H1 (cell line): ENCODE data around the gene SPRED1. TPM values are rescaled to one million over a fixed set of nuclear protein-coding genes. Genes with fewer than 3 reads are reported as not detected.

Experiments used
- CTCF ChIA-PET: fragments of 300-600 bp; sonication (Branson Sonifier 250); formaldehyde crosslinking; loops from one replicate; lab custom pipeline; 2021; ENCODE audit not compliant: partially characterized antibody; lab: Charles Lee
- POLR2A ChIA-PET: fragments of 300-600 bp; sonication (Branson Sonifier 250); formaldehyde crosslinking; loops from one replicate; lab custom pipeline; 2021; ENCODE audit warnings: inconsistent platforms; ENCODE audit not compliant: partially characterized antibody; lab: Charles Lee
- DNase-seq, 2 experiments: peaks; one replicate each; pipeline versions ENCODE4 v3.0.0 to v3.0.0-alpha.2; 2010 to 2022; ENCODE audit warnings: low spot score in 2 of 2, low read depth in 1 of 2, mixed read lengths in 1 of 2
- FAIRE-seq: peaks from 2 replicates; lab custom pipeline; 2011; peaks lifted over from hg19 to GRCh38; lab: Jason Lieb, UNC
- H2AFZ ChIP-seq: 2 replicates; pipeline ENCODE4 v1.8.1; 2012; ENCODE audit warnings: low read length, inconsistent platforms
- H2AK5ac ChIP-seq: 2 replicates; pipeline ENCODE4 v1.6.1; 2013; ENCODE audit warnings: low read depth, low read length
- H2BK120ac ChIP-seq: replicated peaks from 2 replicates; pipeline ENCODE3; 2013; ENCODE audit warnings: low read depth, low read length, inconsistent platforms
- H2BK12ac ChIP-seq: 2 replicates; pipeline ENCODE4 v1.6.1; 2013; ENCODE audit warnings: low read depth, low read length
- H2BK15ac ChIP-seq: 2 replicates; pipeline ENCODE4 v1.6.1; 2013; ENCODE audit warnings: low read length
- H2BK20ac ChIP-seq: 2 replicates; pipeline ENCODE4 v1.6.1; 2013; ENCODE audit warnings: low read length
- H2BK5ac ChIP-seq: 2 replicates; pipeline ENCODE4 v1.6.1; 2013; ENCODE audit warnings: low read depth, low read length
- H3K14ac ChIP-seq: 2 replicates; pipeline ENCODE4 v1.6.1; 2013; ENCODE audit warnings: inconsistent platforms; ENCODE audit not compliant: insufficient read length
- H3K18ac ChIP-seq: 2 replicates; pipeline ENCODE4 v1.6.1; 2013; ENCODE audit warnings: low read length; ENCODE audit errors: extremely low read depth
- H3K23ac ChIP-seq: 2 replicates; pipeline ENCODE4 v1.6.1; 2013; ENCODE audit warnings: inconsistent platforms; ENCODE audit not compliant: insufficient read length
- H3K23me2 ChIP-seq: 2 replicates; pipeline ENCODE4 v1.6.1; 2013; ENCODE audit warnings: low read depth, low read length
- H3K27ac ChIP-seq: 2 replicates; pipeline ENCODE4 v1.6.1; 2011; ENCODE audit warnings: low read depth, low read length, inconsistent platforms
- H3K27me3 ChIP-seq, 4 experiments: replicated peaks in 1 of 4; 1 replicate in 1 of 4; 2 replicates in 3 of 4; pipeline versions ENCODE4 v1.6.1 to v1.8.1; 2011 to 2013; ENCODE audit warnings: low read length in 3 of 4, mild to moderate bottlenecking in 3 of 4, inconsistent platforms in 2 of 4, mixed read lengths in 2 of 4, moderate library complexity in 1 of 4; ENCODE audit not compliant: control insufficient read depth in 3 of 4, insufficient read depth in 3 of 4; ENCODE audit errors: extremely low read depth in 1 of 4
- H3K36me3 ChIP-seq, 4 experiments: 2 replicates each; pipeline versions ENCODE4 v1.6.1 to v1.8.1; 2011 to 2013; ENCODE audit warnings: mild to moderate bottlenecking in 4 of 4, low read length in 3 of 4, moderate library complexity in 2 of 4, control low read depth in 1 of 4, inconsistent platforms in 1 of 4; ENCODE audit not compliant: insufficient read depth in 4 of 4, control insufficient read depth in 2 of 4
- H3K4ac ChIP-seq: replicated peaks from 2 replicates; pipeline ENCODE3; 2013; ENCODE audit warnings: low read length, low read depth, mixed read lengths, inconsistent platforms; ENCODE audit not compliant: insufficient read length
- H3K4me1 ChIP-seq, 4 experiments: replicated peaks in 1 of 4; 1 replicate in 1 of 4; 2 replicates in 3 of 4; pipeline versions ENCODE4 v1.6.1 to v1.8.1; 2011 to 2013; ENCODE audit warnings: low read length in 3 of 4, inconsistent platforms in 2 of 4, mixed read lengths in 1 of 4; ENCODE audit not compliant: insufficient read depth in 4 of 4, control insufficient read depth in 3 of 4
- H3K4me2 ChIP-seq, 2 experiments: 2 replicates each; pipeline versions ENCODE4 v1.6.1 to v1.8.1; 2011 to 2013; ENCODE audit warnings: low read depth in 2 of 2, low read length in 2 of 2, control low read depth in 1 of 2, inconsistent platforms in 1 of 2, mild to moderate bottlenecking in 1 of 2; ENCODE audit not compliant: insufficient read depth in 1 of 2
- H3K4me3 ChIP-seq, 4 experiments: fragments of 200-600, 300-600 bp in 1 of 4; sonication (generic), shearing (Covaris generic), sonication (Bioruptor Twin) in 1 of 4; 2 replicates each; pipeline versions ENCODE4 v1.5.1 to v1.8.1; 2011 to 2016; ENCODE audit warnings: low read length in 4 of 4, low read depth in 3 of 4, control low read depth in 2 of 4, inconsistent platforms in 2 of 4, mild to moderate bottlenecking in 2 of 4, mixed read lengths in 1 of 4, moderate library complexity in 1 of 4; ENCODE audit not compliant: insufficient read depth in 2 of 4; ENCODE audit errors: extremely low read depth in 1 of 4
- H3K56ac ChIP-seq: replicated peaks from 2 replicates; pipeline ENCODE3; 2013; ENCODE audit warnings: low read depth, mild to moderate bottlenecking, mixed read lengths, low read length, inconsistent platforms; ENCODE audit not compliant: insufficient read length
- H3K79me1 ChIP-seq: 2 replicates; pipeline ENCODE4 v1.6.1; 2013; ENCODE audit warnings: low read depth, low read length, control low read depth
- H3K79me2 ChIP-seq, 2 experiments: 2 replicates each; pipeline versions ENCODE4 v1.6.1 to v1.8.1; 2012 to 2013; ENCODE audit warnings: low read length in 2 of 2, mild to moderate bottlenecking in 2 of 2, inconsistent platforms in 1 of 2; ENCODE audit not compliant: insufficient read depth in 2 of 2, control insufficient read depth in 1 of 2
- H3K9ac ChIP-seq, 4 experiments: replicated peaks in 1 of 4; 1 replicate in 1 of 4; 2 replicates in 3 of 4; pipeline versions ENCODE4 v1.6.1 to v1.8.1; 2011 to 2013; ENCODE audit warnings: low read depth in 3 of 4, low read length in 3 of 4, control low read depth in 2 of 4, mild to moderate bottlenecking in 2 of 4, moderate library complexity in 2 of 4, inconsistent platforms in 1 of 4; ENCODE audit errors: extremely low read depth in 1 of 4
- H3K9me3 ChIP-seq, 2 experiments: 2 replicates each; pipeline versions ENCODE4 v1.6.1 to v1.8.1; 2012 to 2013; ENCODE audit warnings: mild to moderate bottlenecking in 2 of 2, moderate library complexity in 2 of 2, control low read depth in 1 of 2, inconsistent platforms in 1 of 2, low read depth in 1 of 2, low read length in 1 of 2, mixed read lengths in 1 of 2; ENCODE audit not compliant: insufficient read depth in 2 of 2
- H4K20me1 ChIP-seq, 2 experiments: replicated peaks in 1 of 2; 2 replicates each; pipeline versions ENCODE3 to v1.8.1; 2011 to 2013; ENCODE audit warnings: inconsistent platforms in 2 of 2, low read length in 2 of 2, mild to moderate bottlenecking in 1 of 2; ENCODE audit not compliant: insufficient read depth in 2 of 2, control insufficient read depth in 1 of 2
- H4K5ac ChIP-seq: 2 replicates; pipeline ENCODE4 v1.6.1; 2013; ENCODE audit warnings: low read length, low read depth, mixed read lengths, inconsistent platforms; ENCODE audit not compliant: insufficient read length
- H4K8ac ChIP-seq: 2 replicates; pipeline ENCODE4 v1.8.0; 2013; ENCODE audit warnings: mild to moderate bottlenecking, moderate library complexity, low read length, inconsistent platforms; ENCODE audit not compliant: insufficient read depth; ENCODE audit errors: extremely low read depth
- H4K91ac ChIP-seq: replicated peaks from 2 replicates; pipeline ENCODE3; 2013; ENCODE audit warnings: low read length, mixed read lengths, inconsistent platforms; ENCODE audit not compliant: insufficient read length
- CHD1 ChIP-seq: IDR thresholded peaks from 2 replicates; pipeline ENCODE4 v1.6.1; 2012; ENCODE audit warnings: low read depth, low read length, improper control_type of control experiment
- CHD2 ChIP-seq: IDR thresholded peaks from 2 replicates; pipeline ENCODE4 v1.6.1; 2012; ENCODE audit warnings: low read length, improper control_type of control experiment
- GABPA ChIP-seq: IDR thresholded peaks from 2 replicates; pipeline ENCODE4 v1.6.1; 2011; ENCODE audit warnings: mild to moderate bottlenecking, low read length, moderate library complexity, borderline replicate concordance; ENCODE audit not compliant: insufficient read depth
- HDAC2 ChIP-seq, 2 experiments: fragments of 300-600 bp in 1 of 2; sonication (generic) in 1 of 2; IDR thresholded peaks; 2 replicates each; pipeline ENCODE4 v1.6.1; 2011 to 2012; ENCODE audit warnings: low read depth in 2 of 2, low read length in 2 of 2, mild to moderate bottlenecking in 2 of 2, moderate library complexity in 2 of 2, borderline replicate concordance in 1 of 2, inconsistent platforms in 1 of 2
- KDM5A ChIP-seq: fragments of 200-600 bp; IDR thresholded peaks from 2 replicates; pipeline ENCODE4 v1.7.1; 2012; ENCODE audit warnings: mild to moderate bottlenecking, low read length, inconsistent platforms, mixed read lengths
- POLR2AphosphoS5 ChIP-seq: IDR thresholded peaks from 2 replicates; pipeline ENCODE4 v1.6.1; 2011; ENCODE audit warnings: low read depth, low read length
- TEAD4 ChIP-seq: IDR thresholded peaks from 2 replicates; pipeline ENCODE4 v1.6.1; 2012; ENCODE audit warnings: low read depth, low read length, inconsistent platforms, mixed read lengths
- WGBS, 2 experiments: shearing (Covaris generic) in 1 of 2; methylation state at CpG; one replicate each; pipeline versions ENCODE4 v1.1.6 to v1.1.7; 2013 to 2015; ENCODE audit warnings: low lambda C conversion rate in 2 of 2, mixed read lengths in 2 of 2, inconsistent platforms in 1 of 2, low coverage in 1 of 2, missing lambda C conversion rate in 1 of 2; ENCODE audit not compliant: insufficient replicate concordance in 2 of 2, insufficient coverage in 1 of 2, insufficient read length in 1 of 2; ENCODE audit errors: extremely low coverage in 1 of 2, missing lambda C conversion rate in 1 of 2; 5-methylcytosine and 5-hydroxymethylcytosine counted together
- polyA plus RNA-seq, 7 experiments: library from polyadenylated mRNA; depleted of rRNA in 3 of 7; stranded (reverse) in 5 of 7; unstranded in 2 of 7; fragments of >200 nt in 5 of 7; fragments of 200-250 nt in 2 of 7; gene quantifications; 1 replicate in 5 of 7; 2 replicates in 1 of 7; 4 replicates in 1 of 7; pipeline versions ENCODE4 v1.2.1 to v1.2.3, GENCODE V29; 2011 to 2013; ENCODE audit warnings: missing spikeins in 2 of 7, mixed read lengths in 2 of 7
- total RNA-seq: library from RNA; stranded (reverse); fragmentation: NEBNext Ultra II Directional; extraction: Animal tissue kit (Norgen Biotek cat#: 25700); gene quantifications from 2 replicates; pipeline ENCODE4 v1.2.1, GENCODE V29; 2021

The SPRED1 gene
- total and polyA plus RNA-seq, 2 of the 8 experiments (the other 6 are each of a cell fraction or from before 2014, with no cell fraction given): 5.5 to 30.3 TPM

DNA sequence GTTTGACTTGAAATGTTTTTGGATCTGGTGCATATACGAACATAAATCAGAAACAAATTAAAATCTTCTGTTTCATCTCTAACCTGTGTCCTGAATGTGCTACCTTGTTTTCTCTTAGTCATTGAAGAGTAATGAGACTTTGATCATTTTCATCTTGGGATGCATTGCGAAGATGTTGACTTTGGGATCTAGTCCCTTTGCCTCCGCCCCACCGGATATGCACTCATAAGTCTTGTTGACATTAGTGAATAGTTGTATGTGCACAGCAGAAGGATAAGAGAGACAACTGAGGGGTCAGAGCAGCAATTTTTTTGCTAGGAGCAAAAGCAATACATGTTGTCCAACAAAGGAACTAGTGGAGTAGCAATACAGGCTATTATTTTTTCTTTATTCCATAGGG, 35.9 kb upstream of the SPRED1 start:
- Histone ChIP-seq H3K18ac (no peak overlapping the region), H3K23ac (no peak overlapping the region), H2AK5ac (no peak overlapping the region), H4K91ac (no peak overlapping the region), H2BK12ac (no peak overlapping the region), H3K4me2 (no peak overlapping the region), H3K36me3 (no peaks in the 10 kb centered on the region), H3K79me1 (no peaks in the 10 kb centered on the region), H3K27me3 (no peaks in the 10 kb centered on the region), H3K4ac (no peak overlapping the region), H2BK20ac (no peak overlapping the region), H4K8ac (no peak overlapping the region), H2AFZ (no peak overlapping the region), H2BK120ac (no peak overlapping the region), H3K4me1 (peaks cover 0 to 5% (median 2%) of the 10 kb centered on the region in 4 experiments; a peak in 2 of 7 replicates), H3K9me3 (no peaks in the 10 kb centered on the region), H4K5ac (no peak overlapping the region), H2BK15ac (no peak overlapping the region), H3K27ac (no peak overlapping the region), H4K20me1 (no peaks in the 10 kb centered on the region), H3K9ac (no peak overlapping the region), H3K14ac (no peak overlapping the region), H2BK5ac (no peak overlapping the region), H3K23me2 (no peaks in the 10 kb centered on the region), H3K4me3 (no peak overlapping the region), H3K56ac (no peak overlapping the region), H3K79me2 (no peaks in the 10 kb centered on the region)
- WGBS, 2 experiments: 95% methylated on average over 4 of the region's 4 CpGs; no CpG with 5 or more reads in 1 of the 2 experiments
- CTCF ChIA-PET: interaction anchor here (1.4 kb wide), 1 partner anchor 211 kb away, joined by 3 read pairs; no protein-coding TSS in a partner anchor
- DNase-seq (no peak), FAIRE-seq (no peak)
- POLR2A ChIA-PET: no interaction called here
- no peak for TF ChIP-seq CHD2
- no peak for TF ChIP-seq HDAC2 (IDR thresholded peaks at IDR 0.05; ENCODE audit: borderline replicate concordance in 1 of 2, low read depth in 2 of 2, low read length in 2 of 2)
- no peak for TF ChIP-seq KDM5A
- no peak for TF ChIP-seq CHD1
- no peak for TF ChIP-seq POLR2AphosphoS5
- TF ChIP-seq GABPA: no peak
- no peak for TF ChIP-seq TEAD4
